ENCODE data around the gene NBPF3.

The NBPF3 gene

DNA sequence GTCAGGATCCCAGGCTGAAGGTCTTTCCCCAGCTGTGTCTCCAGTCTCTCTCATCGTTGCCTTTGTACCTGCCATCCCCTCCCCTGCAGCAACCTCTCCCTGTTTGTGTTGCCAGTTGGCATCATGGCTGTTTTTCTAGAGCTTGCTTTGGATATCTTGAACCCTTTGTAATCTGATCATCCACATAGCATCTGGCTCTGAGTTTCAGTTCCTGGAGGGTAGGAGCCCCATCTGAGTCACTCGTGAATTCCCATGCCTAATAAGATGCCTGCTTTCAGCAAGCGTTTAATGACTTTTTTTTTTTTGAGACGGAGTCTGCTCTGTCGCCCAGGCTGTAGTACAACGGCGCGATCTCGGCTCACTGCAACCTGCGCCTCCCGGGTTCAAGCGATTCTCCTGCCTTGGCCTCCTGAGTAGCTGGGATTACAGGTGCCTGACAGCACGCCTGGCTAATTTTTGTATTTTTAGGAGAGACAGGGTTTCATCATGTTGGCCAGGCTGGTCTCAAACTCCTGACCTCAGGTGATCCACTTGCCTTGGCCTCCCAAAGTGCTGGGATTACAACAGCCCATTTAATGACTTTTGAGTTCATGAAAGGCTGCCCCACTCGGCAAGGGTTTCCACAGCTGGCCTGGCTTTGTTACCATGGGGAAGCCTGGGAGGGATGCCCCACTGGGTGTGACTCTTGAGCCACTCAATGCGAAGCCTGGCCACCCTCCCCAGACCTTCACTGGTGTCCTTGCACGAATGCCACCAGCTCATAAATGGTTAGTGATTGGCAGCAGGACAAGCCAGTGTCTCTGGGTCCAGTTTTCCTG is 81.2 kb downstream of the NBPF3 start:
- no peak for DNase-seq

DNA sequence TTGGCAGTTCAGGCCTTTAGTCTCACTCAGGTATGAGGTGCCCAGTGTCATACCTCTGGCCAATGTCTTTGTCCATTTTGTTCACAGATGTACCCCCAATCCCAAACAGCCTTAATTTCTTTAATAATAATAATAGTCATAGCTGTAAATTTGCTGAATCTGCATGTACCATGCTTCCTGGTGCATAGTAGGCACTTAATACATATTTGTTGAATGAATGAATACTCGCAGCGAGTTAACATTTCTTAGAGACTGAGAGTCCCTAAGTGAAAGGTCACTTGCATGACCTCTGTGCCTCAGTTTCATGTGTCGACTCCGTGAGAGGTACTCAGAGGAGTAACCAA is 81.8 kb downstream of the NBPF3 start:
- no peak for DNase-seq

DNA sequence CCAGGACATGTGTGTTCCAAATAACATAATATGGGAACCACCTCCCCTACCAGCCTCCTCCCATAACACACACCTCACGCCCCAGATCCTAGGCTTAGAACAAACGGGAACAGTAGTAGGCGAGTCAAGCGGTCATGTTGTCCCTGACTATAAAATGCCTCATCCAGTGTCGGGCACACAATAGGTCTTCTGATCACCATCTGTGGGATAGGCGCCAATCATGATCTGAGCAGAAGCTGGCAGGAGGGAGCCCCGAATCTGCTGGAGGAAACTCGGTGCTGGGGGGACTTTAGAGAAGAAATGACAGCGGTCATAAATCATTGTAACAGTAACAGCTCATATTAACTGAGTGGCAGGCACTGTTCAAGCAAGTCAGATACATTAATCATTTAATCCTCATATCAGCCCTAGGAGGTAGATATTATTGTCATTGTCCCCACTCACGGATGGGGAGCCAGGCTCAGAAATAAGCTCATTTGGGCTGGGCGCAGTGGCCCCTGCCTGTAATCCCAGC is 82.6 kb downstream of the NBPF3 start:
- DNase-seq: no peak

DNA sequence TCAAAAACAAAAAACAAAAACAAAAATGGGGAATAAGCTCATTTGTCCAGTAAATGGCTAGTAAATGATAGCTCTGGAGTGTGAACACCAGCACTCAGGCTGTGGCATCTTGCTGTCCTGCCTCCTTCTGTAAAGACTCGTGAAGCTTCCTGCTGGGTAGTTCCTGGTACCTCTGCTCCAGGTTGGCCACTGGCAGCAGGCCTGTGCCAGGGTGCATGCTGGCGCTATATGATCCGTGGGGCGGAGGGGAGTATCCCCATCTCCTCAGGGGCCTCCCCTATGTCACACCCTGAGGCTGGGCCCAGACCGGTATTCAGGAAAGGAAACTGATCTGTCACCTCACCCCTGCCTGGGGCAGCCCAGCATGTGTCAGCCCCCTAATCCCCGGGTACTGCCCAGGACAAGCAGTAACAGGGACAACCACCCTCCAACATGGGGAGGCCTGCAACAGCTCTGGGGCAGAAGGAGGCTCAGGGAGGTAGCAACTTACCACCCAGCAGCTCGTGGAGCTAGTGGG is 83.4 kb downstream of the NBPF3 start:
- no peak for DNase-seq

DNA sequence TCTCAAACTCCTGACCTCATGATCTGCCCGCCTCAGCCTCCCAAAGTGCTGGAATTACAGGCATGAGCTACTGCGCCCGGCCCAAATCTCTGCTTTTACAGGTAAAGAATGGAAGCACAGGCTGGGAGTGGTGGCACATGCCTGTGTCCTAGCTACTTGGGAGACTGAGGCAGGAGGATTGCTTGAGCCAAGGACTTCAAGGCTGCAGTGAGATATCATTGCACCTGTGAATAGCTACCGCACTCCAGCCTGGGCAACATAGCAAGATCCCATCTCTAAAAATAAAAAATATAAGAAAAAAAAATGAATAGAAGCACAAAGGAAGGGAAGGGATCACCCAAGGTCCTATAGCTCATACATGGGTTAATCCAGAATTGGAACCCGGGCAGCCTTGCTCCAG is 84.3 kb downstream of the NBPF3 start:
- DNase-seq: no peak

DNA sequence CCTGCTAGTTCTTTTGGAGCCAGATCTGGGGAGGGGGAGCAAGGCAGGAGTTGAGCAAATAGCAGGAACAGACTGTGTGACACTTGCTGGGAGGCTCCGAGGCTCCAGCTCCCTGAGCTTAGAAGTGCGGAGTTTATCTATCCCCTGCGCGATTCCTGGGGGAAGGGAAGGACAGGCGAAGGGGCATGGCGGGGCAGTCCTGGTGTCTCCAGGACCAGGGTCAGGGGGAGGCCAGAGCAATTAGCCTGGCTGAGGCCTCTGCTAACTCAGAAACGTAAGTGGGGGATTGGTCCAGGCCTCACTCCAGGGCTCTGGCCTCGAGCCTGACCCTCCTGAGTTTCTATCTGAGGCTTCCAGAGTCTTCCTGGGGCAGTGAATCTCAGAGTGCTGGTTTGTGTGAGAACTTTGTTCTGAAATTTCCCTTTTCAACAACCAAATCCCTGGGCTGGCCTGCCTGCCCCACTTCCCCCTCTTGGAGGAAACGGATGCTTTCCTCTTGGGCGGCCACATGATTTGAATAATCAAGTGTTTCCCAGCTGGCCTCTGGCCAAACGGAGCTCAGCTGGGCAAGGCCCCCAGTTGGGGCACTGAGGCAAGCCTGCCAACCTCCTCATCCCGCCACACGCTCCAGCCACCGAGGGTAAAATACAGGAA is 84.9 kb downstream of the NBPF3 start:
- DNase-seq: no peak

DNA sequence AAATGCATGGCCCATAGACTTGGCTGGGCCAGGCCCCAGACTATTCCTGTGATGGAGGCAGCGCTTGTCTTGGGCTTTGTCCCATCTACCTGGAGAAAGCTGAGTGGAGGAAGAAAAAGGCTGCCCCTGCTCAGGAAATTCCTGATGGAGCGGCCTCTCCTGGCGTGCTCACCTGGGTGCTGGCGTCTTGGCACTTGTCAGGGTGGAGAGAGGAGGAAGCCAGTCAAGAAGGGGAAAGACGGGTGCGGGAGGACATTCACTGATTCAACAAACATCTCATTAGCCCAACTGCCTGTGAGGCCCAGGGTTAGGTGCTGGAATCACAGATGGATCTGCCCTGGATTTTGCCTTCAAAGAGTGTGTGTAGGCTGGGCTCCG is 85.4 kb downstream of the NBPF3 start:
- no peak for DNase-seq

DNA sequence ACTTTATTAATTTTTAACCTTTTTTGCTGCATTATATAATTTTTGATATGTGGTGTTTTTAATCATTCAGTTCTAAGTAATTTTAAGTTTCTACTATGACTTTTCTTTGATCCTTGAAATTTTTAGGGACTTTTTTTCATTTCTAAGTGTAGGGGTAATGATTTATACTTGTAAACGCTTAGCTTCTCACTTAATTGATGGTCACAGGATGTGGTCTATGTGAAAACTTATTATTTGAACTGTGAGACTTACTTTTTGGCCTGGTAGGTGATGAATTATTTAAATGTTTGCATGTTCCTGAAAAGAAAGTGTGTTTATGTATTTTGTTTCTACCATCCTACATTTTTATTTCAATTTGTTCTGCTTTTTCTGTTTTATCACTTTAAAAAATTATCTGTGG is 86.5 kb downstream of the NBPF3 start:
- no peak for DNase-seq

DNA sequence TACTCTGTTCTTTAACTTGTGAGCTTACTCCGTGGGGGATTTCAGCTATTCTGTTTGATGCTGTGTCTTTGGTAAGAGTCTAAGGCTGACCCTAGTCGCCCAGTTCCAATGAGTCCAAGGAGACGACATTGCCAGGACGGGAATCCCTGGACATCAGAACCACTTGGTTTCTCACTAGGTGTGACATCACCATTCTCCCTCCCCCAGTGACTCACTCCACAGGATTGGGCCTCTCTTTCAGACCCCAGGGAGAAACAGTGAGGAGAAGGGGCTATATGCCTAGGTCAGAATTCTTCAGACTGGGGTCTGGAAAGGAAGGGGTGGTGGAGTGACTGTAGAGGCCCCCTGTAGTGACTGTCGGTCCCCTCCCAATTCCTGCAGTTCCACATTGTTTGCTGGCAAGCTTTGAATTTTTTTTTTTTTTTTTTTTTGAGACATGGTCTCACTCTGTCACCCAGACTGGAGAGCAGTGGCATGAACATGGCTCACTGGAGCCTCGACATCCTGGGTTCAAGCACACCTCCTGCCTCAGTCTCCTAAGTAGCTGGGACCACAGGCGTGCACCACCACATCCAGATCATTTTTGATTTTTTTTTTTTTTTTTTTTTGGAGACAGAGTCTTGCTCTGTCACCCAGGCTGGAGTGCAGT is 90.6 kb downstream of the NBPF3 start:
- no peak for DNase-seq

DNA sequence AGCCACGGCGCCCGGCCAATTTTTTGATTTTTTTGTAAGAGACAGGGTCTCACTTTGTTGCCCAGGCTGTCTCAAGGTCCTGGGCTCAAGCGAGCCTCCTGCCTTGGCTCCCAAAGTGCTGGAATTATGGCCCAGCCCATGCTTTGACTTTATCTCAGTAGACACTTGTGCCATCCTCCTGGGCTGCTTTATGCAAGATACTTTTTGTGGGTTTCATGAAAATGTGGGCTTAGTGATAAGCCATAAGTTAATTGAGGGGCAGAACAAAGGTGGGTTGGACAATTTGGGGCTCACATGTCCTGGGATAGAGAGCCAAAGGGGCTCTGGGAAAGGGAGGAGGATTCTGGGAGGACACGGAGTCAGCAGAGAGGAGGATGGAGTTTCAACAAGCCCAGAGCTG is 91.3 kb downstream of the NBPF3 start:
- DNase-seq: no peak

DNA sequence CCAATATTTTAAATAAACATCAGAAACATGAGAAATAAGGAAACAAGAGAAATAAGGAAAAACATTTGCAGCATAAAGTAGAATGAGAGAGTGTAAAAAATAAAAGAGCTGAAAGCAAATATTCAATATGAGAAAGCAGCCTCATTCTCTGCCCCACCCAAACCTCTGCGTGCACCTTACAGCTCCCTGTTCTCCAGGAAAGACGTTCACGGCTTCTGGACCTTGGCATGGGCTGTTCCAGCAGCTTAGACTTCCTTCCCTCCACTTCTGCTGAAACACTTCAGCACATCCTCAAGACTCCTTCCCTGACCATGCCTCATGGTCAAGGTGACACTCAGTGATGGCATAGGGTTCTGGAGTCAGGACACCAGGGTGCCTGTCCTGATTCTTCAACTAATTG is 92.6 kb downstream of the NBPF3 start:
- no peak for DNase-seq

DNA sequence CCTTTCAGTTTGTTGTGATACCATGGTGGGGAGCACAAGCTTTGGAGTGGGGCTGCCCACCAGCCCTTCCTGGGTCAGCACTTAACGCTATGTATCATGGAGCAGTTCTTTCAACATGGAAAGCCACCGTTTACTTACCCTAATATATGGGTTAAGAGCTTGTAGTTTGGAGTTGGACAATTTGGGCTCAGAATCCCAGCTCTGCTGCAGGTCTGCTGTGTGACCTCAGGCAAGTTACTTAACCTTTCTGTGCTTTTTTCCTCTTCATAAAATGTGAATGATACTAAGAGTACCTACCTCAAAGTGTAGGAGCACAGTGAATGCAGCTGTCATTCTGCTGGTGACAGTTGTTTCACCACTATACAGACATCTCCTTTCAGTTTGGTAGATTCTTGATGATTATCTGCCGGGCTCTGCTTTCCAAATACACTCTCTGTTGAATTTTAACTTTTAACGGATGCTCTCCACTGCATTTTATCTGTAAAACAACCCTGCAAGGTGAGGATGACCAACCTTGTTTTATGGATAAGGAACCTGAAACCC is 93.1 kb downstream of the NBPF3 start:
- no peak for DNase-seq

DNA sequence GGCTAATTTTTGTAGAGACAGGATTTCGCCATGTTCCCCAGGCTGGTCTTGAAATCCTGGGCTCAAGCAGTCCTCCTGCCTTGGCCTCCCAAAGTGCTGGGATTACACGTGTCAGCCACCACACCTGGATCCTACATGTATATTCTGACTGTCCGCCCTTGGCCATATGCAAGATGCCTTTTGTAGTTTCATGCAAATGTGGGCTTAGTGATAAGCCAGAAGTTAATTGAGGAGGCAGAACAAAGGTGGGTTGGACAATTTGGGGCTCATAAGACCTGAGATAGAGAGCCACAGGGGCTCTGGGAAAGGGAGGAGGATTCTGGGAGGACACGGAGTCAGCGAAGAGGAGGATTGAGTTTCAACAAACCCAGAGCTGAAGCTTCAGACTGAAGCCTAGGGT is 94.2 kb downstream of the NBPF3 start:
- DNase-seq: no peak
